Metanephros (tissue), 1 donor: Measurements from ENCODE around the gene GALNT8. TPM values are rescaled to one million over a fixed set of nuclear protein-coding genes. Genes with fewer than 3 reads are reported as not detected.

Experiments used
- total RNA-seq: library from RNA; depleted of rRNA; stranded (reverse); fragments of >200 nt; gene quantifications from one replicate; pipeline ENCODE4 v1.2.3, GENCODE V29; 2014

The GALNT8 gene, protein sequence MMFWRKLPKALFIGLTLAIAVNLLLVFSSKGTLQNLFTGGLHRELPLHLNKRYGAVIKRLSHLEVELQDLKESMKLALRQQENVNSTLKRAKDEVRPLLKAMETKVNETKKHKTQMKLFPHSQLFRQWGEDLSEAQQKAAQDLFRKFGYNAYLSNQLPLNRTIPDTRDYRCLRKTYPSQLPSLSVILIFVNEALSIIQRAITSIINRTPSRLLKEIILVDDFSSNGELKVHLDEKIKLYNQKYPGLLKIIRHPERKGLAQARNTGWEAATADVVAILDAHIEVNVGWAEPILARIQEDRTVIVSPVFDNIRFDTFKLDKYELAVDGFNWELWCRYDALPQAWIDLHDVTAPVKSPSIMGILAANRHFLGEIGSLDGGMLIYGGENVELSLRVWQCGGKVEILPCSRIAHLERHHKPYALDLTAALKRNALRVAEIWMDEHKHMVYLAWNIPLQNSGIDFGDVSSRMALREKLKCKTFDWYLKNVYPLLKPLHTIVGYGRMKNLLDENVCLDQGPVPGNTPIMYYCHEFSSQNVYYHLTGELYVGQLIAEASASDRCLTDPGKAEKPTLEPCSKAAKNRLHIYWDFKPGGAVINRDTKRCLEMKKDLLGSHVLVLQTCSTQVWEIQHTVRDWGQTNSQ
- 3.4 TPM for total RNA-seq

DNA sequence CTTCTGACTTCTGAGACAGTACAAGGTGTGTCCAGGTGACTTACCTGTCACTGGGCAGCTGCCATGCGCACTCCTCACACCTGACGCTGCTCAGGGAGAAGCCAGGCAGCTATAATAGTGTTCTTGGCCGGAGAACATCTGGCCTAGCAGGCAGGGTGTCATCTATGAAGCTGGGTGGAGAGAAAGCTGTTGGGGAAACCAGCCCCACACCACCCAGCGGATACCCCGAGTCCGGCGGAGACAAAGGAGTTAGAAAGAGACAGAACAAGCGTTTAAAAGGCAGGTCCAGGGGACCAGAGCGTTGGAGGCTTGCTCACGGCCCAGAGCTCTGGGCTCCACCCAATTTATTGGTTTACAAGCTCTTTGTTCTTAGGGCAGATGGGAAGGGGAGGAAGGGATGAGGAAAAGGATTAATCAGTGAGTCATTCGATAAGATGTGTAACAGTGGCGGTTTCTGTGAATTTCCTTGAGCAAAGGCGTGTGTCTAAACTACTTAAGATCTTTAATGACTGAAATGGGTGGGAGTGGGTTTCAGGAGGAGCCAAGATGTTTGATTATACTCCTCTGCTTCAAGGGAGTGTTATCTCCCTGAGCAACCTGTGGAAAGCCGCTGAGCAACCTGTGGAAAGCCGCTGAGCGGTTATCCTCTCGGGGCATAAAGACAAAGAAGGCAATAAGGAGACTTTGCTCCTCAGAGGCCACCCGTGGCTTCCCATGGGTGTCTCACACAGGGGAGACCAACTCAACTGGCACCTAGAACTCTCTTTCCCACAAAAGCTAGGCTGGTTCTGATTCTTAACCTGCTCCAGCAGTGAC lies at the start of gene GALNT8:
TSS of gene GALNT8 (plus strand) at position 580 of the 816 bp plus-strand sequence. CDS start 278 bp downstream, outside the sequence.

Other genes starting within 250 kb of the GALNT8 start
- gene RAD51AP1, start 181.5 kb upstream of the GALNT8 start, total RNA-seq: 8.7 TPM
- gene DYRK4, start 158.2 kb upstream of the GALNT8 start, total RNA-seq: 26.7 TPM
- gene AKAP3, start 71.3 kb upstream of the GALNT8 start, total RNA-seq: 1.8 TPM
- gene NDUFA9, start 71.3 kb upstream of the GALNT8 start, total RNA-seq: 58.9 TPM
- 0.99 TPM for gene KCNA1, start 189.5 kb downstream of the GALNT8 start, total RNA-seq